IPS DF 6.9 (cell line): ENCODE results near the gene SNX18.
"Not testable (repeated sequence)": the region's sequence is repeated elsewhere in the genome, so short reads cannot be mapped to it uniquely, and the experiment has no call there.

Experiments used
- DNase-seq: peaks from one replicate; pipeline ENCODE4 v3.0.0-alpha.2; 2013; ENCODE audit warnings: low read depth, low spot score
- H3K27ac ChIP-seq: one replicate; pipeline ENCODE4 v1.5.1; 2013; ENCODE audit warnings: low read length, control low read depth
- H3K27me3 ChIP-seq: 2 replicates; pipeline ENCODE4 v1.6.1; 2013; ENCODE audit warnings: mild to moderate bottlenecking, low read length; ENCODE audit not compliant: control insufficient read depth, insufficient read depth
- H3K36me3 ChIP-seq: 2 replicates; pipeline ENCODE4 v1.6.1; 2013; ENCODE audit warnings: low read length; ENCODE audit not compliant: control insufficient read depth, insufficient read depth
- H3K4me1 ChIP-seq: 2 replicates; pipeline ENCODE4 v1.6.1; 2013; ENCODE audit warnings: low read length; ENCODE audit not compliant: control insufficient read depth, insufficient read depth
- H3K4me3 ChIP-seq: 2 replicates; pipeline ENCODE4 v1.5.1; 2013; ENCODE audit warnings: mild to moderate bottlenecking, low read length
- H3K9me3 ChIP-seq: 2 replicates; pipeline ENCODE4 v1.6.1; 2013; ENCODE audit warnings: low read length, inconsistent platforms; ENCODE audit not compliant: control insufficient read depth, insufficient read depth
- WGBS: extraction: QIAGEN DNeasy Blood & Tissue Kit; methylation state at CpG from one replicate; pipeline ENCODE4 v1.1.7; 2013; ENCODE audit warnings: mixed read lengths, missing lambda C conversion rate; ENCODE audit not compliant: insufficient read length, insufficient coverage; 5-methylcytosine and 5-hydroxymethylcytosine counted together

Gene SNX18

GRCh38 chr5:54517512-54518145 is at the start of gene SNX18:
TSS of gene SNX18 (plus strand) at chr5:54517759. CDS start at chr5:54517953, 194 bp downstream.
- no CpG with 5 or more reads among the region's 88 CpGs for WGBS
- H3K27me3 ChIP-seq: no peaks in the 10 kb centered on the region; the same call in 1 of the 2 replicates
- peak within 1 kb of the TSS; percentile 88 for H3K4me3 ChIP-seq
- peaks cover 8% of the 10 kb centered on the region for H3K4me1 ChIP-seq
- no peaks in the 10 kb centered on the region for H3K36me3 ChIP-seq
- H3K9me3 ChIP-seq: no peaks in the 10 kb centered on the region
- no peak within 1 kb of the TSS for H3K27ac ChIP-seq
- DNase-seq: peak; percentile 57

GRCh38 chr5:54469622-54470021 is 47.9 kb upstream of the SNX18 start:
- Histone ChIP-seq H3K9me3 (no peaks in the 10 kb centered on the region), H3K36me3 (no peaks in the 10 kb centered on the region), H3K27me3 (no peaks in the 10 kb centered on the region), H3K4me3 (no peak overlapping the region), H3K4me1 (no peaks in the 10 kb centered on the region), H3K27ac (no peak overlapping the region)
- no CpG with 5 or more reads among the region's 2 CpGs for WGBS
- no peak for DNase-seq

- Histone ChIP-seq H3K36me3 (no peaks in the 10 kb centered on the region), H3K4me1 (no peaks in the 10 kb centered on the region), H3K4me3 (no peak overlapping the region), H3K9me3 (no peaks in the 10 kb centered on the region), H3K27me3 (no peaks in the 10 kb centered on the region), H3K27ac (no peak overlapping the region)
- no peak for DNase-seq
- WGBS: no CpG with 5 or more reads among the region's 2 CpGs
Measured at GRCh38 chr5:54470128-54470527, 47.4 kb upstream of the SNX18 start.

GRCh38 chr5:54470677-54471076 is 46.9 kb upstream of the SNX18 start:
- Histone ChIP-seq H3K4me1 (no peaks in the 10 kb centered on the region), H3K27me3 (no peaks in the 10 kb centered on the region), H3K4me3 (no peak overlapping the region), H3K9me3 (no peaks in the 10 kb centered on the region), H3K27ac (no peak overlapping the region), H3K36me3 (no peaks in the 10 kb centered on the region)
- no peak for DNase-seq
- WGBS: no CpG with 5 or more reads among the region's 1 CpG

GRCh38 chr5:54471398-54471797 is 46.2 kb upstream of the SNX18 start:
- Histone ChIP-seq H3K9me3 (no peaks in the 10 kb centered on the region), H3K27ac (no peak overlapping the region), H3K4me1 (no peaks in the 10 kb centered on the region), H3K27me3 (no peaks in the 10 kb centered on the region), H3K36me3 (no peaks in the 10 kb centered on the region), H3K4me3 (no peak overlapping the region)
- no CpG with 5 or more reads among the region's 3 CpGs for WGBS
- DNase-seq: no peak

- Histone ChIP-seq H3K4me1 (no peaks in the 10 kb centered on the region), H3K9me3 (peaks cover 2% of the 10 kb centered on the region; the same call in 1 of the 2 replicates), H3K27ac (no peak overlapping the region), H3K27me3 (no peaks in the 10 kb centered on the region), H3K4me3 (no peak overlapping the region), H3K36me3 (no peaks in the 10 kb centered on the region)
- DNase-seq: no peak
- no CpG with 5 or more reads among the region's 2 CpGs for WGBS
Measured at GRCh38 chr5:54476682-54477081, 40.9 kb upstream of the SNX18 start.

- no peaks in the 10 kb centered on the region for H3K4me1 ChIP-seq
- DNase-seq: no peak
- H3K4me3 ChIP-seq: no peak overlapping the region
- H3K9me3 ChIP-seq: peaks cover 2% of the 10 kb centered on the region; the same call in 1 of the 2 replicates
- no CpG with 5 or more reads among the region's 1 CpG for WGBS
- no peak overlapping the region for H3K27ac ChIP-seq
- no peaks in the 10 kb centered on the region for H3K27me3 ChIP-seq
- no peaks in the 10 kb centered on the region for H3K36me3 ChIP-seq
Measured at GRCh38 chr5:54477941-54478478, 39.5 kb upstream of the SNX18 start.

- no peaks in the 10 kb centered on the region for H3K27me3 ChIP-seq
- H3K4me1 ChIP-seq: no peaks in the 10 kb centered on the region
- H3K4me3 ChIP-seq: no peak overlapping the region
- no peak for DNase-seq
- H3K36me3 ChIP-seq: no peaks in the 10 kb centered on the region
- H3K27ac ChIP-seq: no peak overlapping the region
- peaks cover 2% of the 10 kb centered on the region; the same call in 1 of the 2 replicates for H3K9me3 ChIP-seq
Measured at GRCh38 chr5:54480296-54480695, 37.3 kb upstream of the SNX18 start.

GRCh38 chr5:54484219-54484894 is 33.2 kb upstream of the SNX18 start:
- no CpG with 5 or more reads among the region's 5 CpGs for WGBS
- no peak for DNase-seq

GRCh38 chr5:54485659-54486058 is 31.9 kb upstream of the SNX18 start:
- not testable (repeated sequence) for DNase-seq, H3K27me3 ChIP-seq, H3K27ac ChIP-seq, H3K36me3 ChIP-seq, H3K9me3 ChIP-seq, H3K4me3 ChIP-seq, H3K4me1 ChIP-seq

More at GRCh38 chr5:54484219-54484894, 33.2 kb upstream of the SNX18 start:
- Histone ChIP-seq H3K4me1 (no peaks in the 10 kb centered on the region), H3K27ac (no peak overlapping the region), H3K36me3 (no peaks in the 10 kb centered on the region), H3K27me3 (no peaks in the 10 kb centered on the region), H3K4me3 (no peak overlapping the region), H3K9me3 (no peaks in the 10 kb centered on the region)

GRCh38 chr5:54489648-54489979 is 27.9 kb upstream of the SNX18 start:
- WGBS: no CpG with 5 or more reads among the region's 2 CpGs
- not testable (repeated sequence) for H3K4me3 ChIP-seq, H3K27me3 ChIP-seq, DNase-seq, H3K36me3 ChIP-seq, H3K9me3 ChIP-seq, H3K4me1 ChIP-seq, H3K27ac ChIP-seq
